Endothelial cell (in vitro differentiated cells): Measurements from ENCODE around the gene TCERG1. TPM values are rescaled to one million over a fixed set of nuclear protein-coding genes. Genes with fewer than 3 reads are reported as not detected.
A peak's percentile ranks its signal among the peaks of the same experiment; 100 is the strongest.

Source experiments
- DNase-seq: peaks from one replicate; pipeline ENCODE4 v3.0.0; 2021; ENCODE audit warnings: low spot score
- H3K27ac Mint-ChIP-seq: one replicate; pipeline ENCODE4 v1.8.0; 2021; ENCODE audit warnings: mixed read lengths, inconsistent platforms; ENCODE audit not compliant: unreplicated experiment
- H3K27me3 Mint-ChIP-seq: one replicate; pipeline ENCODE4 v1.8.0; 2021; ENCODE audit warnings: mild to moderate bottlenecking, moderate library complexity, mixed read lengths, inconsistent platforms; ENCODE audit not compliant: unreplicated experiment
- H3K36me3 Mint-ChIP-seq: one replicate; pipeline ENCODE4 v1.8.0; 2021; ENCODE audit warnings: mild to moderate bottlenecking, low read depth, mixed read lengths, inconsistent platforms; ENCODE audit not compliant: unreplicated experiment
- H3K4me1 Mint-ChIP-seq: one replicate; pipeline ENCODE4 v1.8.0; 2021; ENCODE audit warnings: mild to moderate bottlenecking, mixed read lengths, inconsistent platforms; ENCODE audit not compliant: unreplicated experiment
- H3K4me3 Mint-ChIP-seq: one replicate; pipeline ENCODE4 v1.8.0; 2021; ENCODE audit warnings: mild to moderate bottlenecking, mixed read lengths, inconsistent platforms; ENCODE audit not compliant: unreplicated experiment
- H3K9me3 Mint-ChIP-seq: one replicate; pipeline ENCODE4 v1.8.0; 2021; ENCODE audit warnings: mixed read lengths, inconsistent platforms; ENCODE audit not compliant: unreplicated experiment
- total RNA-seq: library from RNA; stranded (reverse); fragmentation: NEBNext Ultra II Directional; extraction: Animal tissue kit (Norgen Biotek cat#: 25700); gene quantifications from one replicate; pipeline ENCODE4 v1.2.1, GENCODE V29; 2021; ENCODE audit not compliant: unreplicated experiment
- TF ChIP-seq, protein P1 (sequence below): fragments of 200-600 bp; sonication (generic); IDR thresholded peaks from one replicate; pipeline ENCODE4 v1.5.0; 2021; ENCODE audit warnings: antibody characterized with exemption; ENCODE audit not compliant: unreplicated experiment

TCERG1 gene
- total RNA-seq, 1 donor from 2014 or later: 71.6 TPM

DNA sequence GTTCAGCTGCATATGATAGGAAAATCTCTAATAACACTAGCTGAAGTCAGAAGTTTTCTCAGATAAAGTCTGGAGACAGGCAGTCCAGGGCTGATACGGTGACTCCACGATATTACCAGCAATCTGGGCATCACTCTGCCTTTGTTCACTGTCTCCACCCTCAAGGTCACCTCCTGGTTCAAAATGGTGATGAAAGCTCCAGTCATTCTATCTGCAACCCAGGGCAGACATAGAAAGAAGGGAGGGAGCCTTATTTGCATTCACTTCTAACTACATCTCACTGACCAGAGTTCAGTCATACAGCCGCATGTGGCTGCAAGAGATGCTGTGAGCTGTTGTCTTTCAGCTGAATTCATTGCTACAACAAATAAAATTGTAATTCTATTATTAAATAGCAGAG is 91.3 kb downstream of the TCERG1 start:
- H3K4me1 Mint-ChIP-seq: no peaks in the 10 kb centered on the region
- no peak overlapping the region for H3K27ac Mint-ChIP-seq
- TF ChIP-seq, protein P1, sequence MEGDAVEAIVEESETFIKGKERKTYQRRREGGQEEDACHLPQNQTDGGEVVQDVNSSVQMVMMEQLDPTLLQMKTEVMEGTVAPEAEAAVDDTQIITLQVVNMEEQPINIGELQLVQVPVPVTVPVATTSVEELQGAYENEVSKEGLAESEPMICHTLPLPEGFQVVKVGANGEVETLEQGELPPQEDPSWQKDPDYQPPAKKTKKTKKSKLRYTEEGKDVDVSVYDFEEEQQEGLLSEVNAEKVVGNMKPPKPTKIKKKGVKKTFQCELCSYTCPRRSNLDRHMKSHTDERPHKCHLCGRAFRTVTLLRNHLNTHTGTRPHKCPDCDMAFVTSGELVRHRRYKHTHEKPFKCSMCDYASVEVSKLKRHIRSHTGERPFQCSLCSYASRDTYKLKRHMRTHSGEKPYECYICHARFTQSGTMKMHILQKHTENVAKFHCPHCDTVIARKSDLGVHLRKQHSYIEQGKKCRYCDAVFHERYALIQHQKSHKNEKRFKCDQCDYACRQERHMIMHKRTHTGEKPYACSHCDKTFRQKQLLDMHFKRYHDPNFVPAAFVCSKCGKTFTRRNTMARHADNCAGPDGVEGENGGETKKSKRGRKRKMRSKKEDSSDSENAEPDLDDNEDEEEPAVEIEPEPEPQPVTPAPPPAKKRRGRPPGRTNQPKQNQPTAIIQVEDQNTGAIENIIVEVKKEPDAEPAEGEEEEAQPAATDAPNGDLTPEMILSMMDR: no peak
- no peaks in the 10 kb centered on the region for H3K36me3 Mint-ChIP-seq
- H3K4me3 Mint-ChIP-seq: no peak overlapping the region
- no peak for DNase-seq
- H3K27me3 Mint-ChIP-seq: no peaks in the 10 kb centered on the region
- H3K9me3 Mint-ChIP-seq: no peaks in the 10 kb centered on the region

DNA sequence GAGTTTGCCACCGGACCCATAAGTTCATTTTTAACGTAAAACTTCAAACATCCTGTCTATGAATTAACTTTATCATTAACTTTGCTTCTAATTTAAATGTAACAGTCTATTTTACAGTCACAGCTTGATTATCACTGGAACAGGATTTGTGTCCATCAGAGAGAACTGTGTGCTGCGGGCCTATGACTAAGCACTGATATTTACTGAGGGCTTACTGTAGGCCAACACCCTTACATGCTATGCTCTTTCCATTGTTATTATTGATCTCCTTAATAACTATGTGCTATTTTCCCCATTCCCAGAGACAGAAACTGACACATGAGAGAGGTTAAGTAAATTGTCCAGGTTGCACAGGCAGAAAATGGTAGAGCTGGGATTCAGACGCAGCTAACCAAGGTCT is 92.8 kb downstream of the TCERG1 start:
- Mint-ChIP-seq H3K4me1 (no peaks in the 10 kb centered on the region), H3K4me3 (no peak overlapping the region), H3K9me3 (no peaks in the 10 kb centered on the region), H3K27me3 (no peaks in the 10 kb centered on the region), H3K27ac (no peak overlapping the region), H3K36me3 (no peaks in the 10 kb centered on the region)
- TF ChIP-seq, protein P1: no peak
- DNase-seq: no peak

DNA sequence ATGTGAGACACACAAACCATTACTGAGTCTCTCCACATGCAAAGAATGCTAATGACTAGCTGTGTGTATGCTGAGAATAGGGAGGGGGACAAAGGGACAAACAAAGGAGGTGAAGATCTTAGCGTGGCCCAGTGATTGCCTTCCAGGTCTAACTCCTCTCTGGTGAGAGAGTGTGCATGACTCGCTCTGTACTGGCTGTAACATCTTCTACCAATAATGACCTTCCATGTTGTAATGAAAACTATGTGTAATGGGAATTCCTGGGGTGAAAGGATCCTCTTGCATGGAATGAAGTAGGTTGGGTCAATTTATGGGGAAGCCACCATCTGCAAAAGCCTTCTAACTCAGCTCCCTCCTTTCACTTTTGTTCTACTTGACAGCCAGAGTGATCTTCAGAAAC is 93.3 kb downstream of the TCERG1 start:
- H3K36me3 Mint-ChIP-seq: no peaks in the 10 kb centered on the region
- no peak overlapping the region for H3K4me3 Mint-ChIP-seq
- H3K27me3 Mint-ChIP-seq: no peaks in the 10 kb centered on the region
- no peaks in the 10 kb centered on the region for H3K4me1 Mint-ChIP-seq
- TF ChIP-seq, protein P1: no peak
- no peak for DNase-seq
- no peak overlapping the region for H3K27ac Mint-ChIP-seq
- H3K9me3 Mint-ChIP-seq: no peaks in the 10 kb centered on the region

DNA sequence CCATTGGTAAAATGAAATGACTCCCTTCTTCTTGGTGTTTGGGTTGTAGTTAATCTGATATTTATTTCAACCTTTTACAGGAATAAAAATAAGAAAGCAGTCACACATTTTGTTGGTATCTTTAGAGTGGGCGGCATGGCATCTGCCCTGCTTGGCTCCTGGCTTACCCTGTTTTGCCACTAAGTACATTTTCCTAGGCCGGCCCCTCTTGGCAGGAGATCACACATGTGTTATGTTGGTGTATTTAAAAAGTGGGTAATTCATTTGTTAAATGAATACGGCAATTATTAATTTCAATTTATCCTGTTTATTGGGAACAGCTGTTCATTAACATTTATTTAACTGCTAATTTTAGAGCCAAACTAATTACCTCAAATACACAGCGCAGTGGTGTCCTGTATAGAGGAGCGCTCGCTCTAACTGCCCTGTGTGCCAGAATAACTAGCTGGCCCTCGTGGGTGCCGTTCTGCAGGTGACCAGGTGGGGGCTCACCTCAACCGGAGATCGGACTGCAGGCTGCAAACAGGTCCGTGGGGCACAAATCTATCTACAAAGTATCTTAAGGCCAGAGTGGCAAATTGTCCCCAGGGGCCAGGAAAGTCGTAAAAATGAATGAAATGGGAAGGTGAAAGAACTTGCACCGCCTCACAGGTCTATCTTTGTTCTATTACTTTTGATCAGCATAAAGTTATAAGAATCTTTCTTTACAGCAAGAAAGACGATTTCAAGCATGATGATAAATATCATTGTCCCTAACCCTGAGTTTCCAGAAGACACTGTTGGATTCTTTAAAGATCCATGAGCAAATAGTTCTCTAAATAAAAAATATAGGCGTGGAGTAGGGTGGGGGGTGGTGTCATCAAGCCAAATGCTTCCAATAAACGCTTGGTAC is 95.1 kb downstream of the TCERG1 start:
- no peaks in the 10 kb centered on the region for H3K9me3 Mint-ChIP-seq
- H3K36me3 Mint-ChIP-seq: no peaks in the 10 kb centered on the region
- H3K4me1 Mint-ChIP-seq: no peaks in the 10 kb centered on the region
- no peak overlapping the region for H3K27ac Mint-ChIP-seq
- H3K27me3 Mint-ChIP-seq: no peaks in the 10 kb centered on the region
- TF ChIP-seq, protein P1: peak; percentile 81
- no peak overlapping the region for H3K4me3 Mint-ChIP-seq
- DNase-seq: peak; percentile 86

DNA sequence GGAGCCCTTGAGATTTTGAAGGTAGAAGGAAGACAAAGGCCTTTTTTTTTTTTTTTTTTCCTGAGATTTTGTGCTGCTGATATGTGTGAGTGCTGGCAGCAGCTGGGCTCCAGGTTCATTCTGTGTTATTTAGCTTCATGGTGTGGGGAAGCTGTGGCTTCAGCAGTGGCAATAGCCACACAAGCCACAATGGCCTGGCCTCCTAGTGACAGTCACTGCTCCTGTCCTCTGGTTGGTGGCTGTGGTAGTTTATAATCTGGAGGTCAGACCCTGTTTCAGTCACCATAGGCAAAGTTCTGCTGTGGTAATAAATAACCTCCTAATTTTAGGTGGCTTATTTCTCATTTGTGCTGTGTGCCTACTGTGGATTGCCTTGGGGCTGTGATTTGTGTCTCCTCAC is 97.1 kb downstream of the TCERG1 start:
- TF ChIP-seq, protein P1: no peak
- no peak overlapping the region for H3K27ac Mint-ChIP-seq

More for the DNA sequence above, 97.1 kb downstream of the TCERG1 start:
- Mint-ChIP-seq H3K27me3 (no peaks in the 10 kb centered on the region), H3K9me3 (no peaks in the 10 kb centered on the region), H3K4me1 (no peaks in the 10 kb centered on the region), H3K36me3 (no peaks in the 10 kb centered on the region), H3K4me3 (no peak overlapping the region)
- no peak for DNase-seq
